DOHH2 (cell line): ENCODE data around the gene GRHPR.
A peak's percentile ranks its signal among the peaks of the same experiment; 100 is the strongest.

Source experiments
- H3F3A ChIP-seq: fragments of 200-600 bp; sonication (generic), shearing (Covaris generic); 2 replicates; pipeline ENCODE4 v1.6.0; 2016; ENCODE audit warnings: antibody characterized with exemption, mild to moderate bottlenecking; ENCODE audit not compliant: control insufficient read depth, insufficient read depth
- H3K27ac ChIP-seq: fragments of 200-600 bp; sonication (generic); 2 replicates; pipeline ENCODE4 v1.5.1; 2014; ENCODE audit warnings: low read depth, mild to moderate bottlenecking, low read length, moderate library complexity
- H3K27me3 ChIP-seq: fragments of 200-600 bp; sonication (generic); 2 replicates; pipeline ENCODE4 v1.6.1; 2014; ENCODE audit warnings: mild to moderate bottlenecking, low read length, mixed read lengths; ENCODE audit not compliant: control insufficient read depth
- H3K36me3 ChIP-seq: fragments of 200-600 bp; sonication (generic); 2 replicates; pipeline ENCODE4 v1.6.1; 2014; ENCODE audit warnings: mild to moderate bottlenecking, low read length, moderate library complexity, mixed read lengths; ENCODE audit not compliant: control insufficient read depth
- H3K4me1 ChIP-seq: fragments of 200-600 bp; sonication (generic); 2 replicates; pipeline ENCODE4 v1.6.1; 2014; ENCODE audit warnings: mild to moderate bottlenecking, low read length, mixed read lengths; ENCODE audit not compliant: control insufficient read depth
- H3K4me2 ChIP-seq: fragments of 200-600 bp; sonication (generic); 2 replicates; pipeline ENCODE4 v1.6.0; 2014; ENCODE audit warnings: mild to moderate bottlenecking, low read length, moderate library complexity
- H3K4me3 ChIP-seq: fragments of 200-600 bp; sonication (generic); 2 replicates; pipeline ENCODE4 v1.5.1; 2014; ENCODE audit warnings: mild to moderate bottlenecking, low read length, mixed read lengths
- H3K79me2 ChIP-seq: fragments of 200-600 bp; sonication (generic); 2 replicates; pipeline ENCODE4 v1.6.1; 2014; ENCODE audit warnings: mild to moderate bottlenecking, low read length, mixed read lengths; ENCODE audit not compliant: control insufficient read depth
- H3K9me2 ChIP-seq: fragments of 200-600 bp; sonication (generic); replicated peaks from 2 replicates; pipeline ENCODE4 v1.6.1; 2014; ENCODE audit warnings: mild to moderate bottlenecking, low read length, mixed read lengths; ENCODE audit not compliant: control insufficient read depth
- H3K9me3 ChIP-seq: fragments of 200-600 bp; sonication (generic); 2 replicates; pipeline ENCODE4 v1.6.1; 2014; ENCODE audit warnings: antibody characterized with exemption, low read length, mixed read lengths; ENCODE audit not compliant: control insufficient read depth, insufficient read depth
- H4K20me1 ChIP-seq: fragments of 200-600 bp; sonication (generic); 2 replicates; pipeline ENCODE4 v1.6.0; 2014; ENCODE audit warnings: low read depth, mild to moderate bottlenecking, antibody characterized with exemption, low read length, moderate library complexity; ENCODE audit not compliant: control insufficient read depth, insufficient read depth
- EZH2phosphoT487 ChIP-seq: fragments of 200-600 bp; sonication (generic); IDR thresholded peaks from 2 replicates; pipeline ENCODE4 v1.6.1; 2017; ENCODE audit warnings: borderline replicate concordance, mild to moderate bottlenecking, antibody characterized with exemption, low read length, moderate library complexity, mixed read lengths
- TF ChIP-seq, protein P1 (sequence below): fragments of 200-600 bp; sonication (generic); IDR thresholded peaks from one replicate; pipeline ENCODE4 v1.5.1; 2014; ENCODE audit warnings: antibody characterized with exemption, mild to moderate bottlenecking, low read depth, low read length; ENCODE audit not compliant: poor library complexity, severe bottlenecking

GRHPR gene

DNA sequence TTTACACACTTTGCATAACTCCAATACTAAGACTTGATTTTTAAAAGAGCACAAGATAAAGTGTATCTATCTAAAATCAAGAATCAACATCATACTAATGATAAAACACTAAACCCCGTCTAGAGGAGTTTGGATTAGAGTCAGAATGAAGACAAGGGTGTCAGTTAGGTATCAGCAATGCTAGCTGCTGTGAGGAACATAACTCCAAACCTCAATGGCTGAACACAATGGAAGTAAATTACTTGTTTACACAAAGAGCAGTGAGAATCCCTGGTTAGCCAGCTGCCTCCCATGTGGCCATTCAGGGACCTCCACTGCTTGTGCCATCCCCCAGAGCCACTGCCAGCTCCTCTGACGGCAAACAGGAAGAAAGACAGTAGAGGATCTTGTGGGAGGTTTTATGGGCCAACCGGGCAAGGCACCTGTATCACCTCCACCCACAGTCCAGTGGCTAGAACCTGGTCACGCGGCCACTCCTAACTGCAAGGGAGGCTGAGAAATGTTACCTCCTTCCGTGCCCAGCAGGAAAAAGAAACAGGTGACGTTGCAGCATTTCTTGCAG, 24.0 kb upstream of the GRHPR start:
- H3K4me2 ChIP-seq: peak overlapping the region; percentile 93
- peaks cover 100% of the 10 kb centered on the region for H3K4me1 ChIP-seq

GRCh38 chr9:37399336-37399735, 23.2 kb upstream of the GRHPR start:
- H3K27me3 ChIP-seq: no peaks in the 10 kb centered on the region
- H4K20me1 ChIP-seq: no peaks in the 10 kb centered on the region
- H3K4me3 ChIP-seq: peak overlapping the region; percentile 71
- H3K27ac ChIP-seq: peak overlapping the region; percentile 93
- H3F3A ChIP-seq: peaks cover 73% of the 10 kb centered on the region
- peaks cover 25% of the 10 kb centered on the region for H3K79me2 ChIP-seq
- TF ChIP-seq, protein P1, sequence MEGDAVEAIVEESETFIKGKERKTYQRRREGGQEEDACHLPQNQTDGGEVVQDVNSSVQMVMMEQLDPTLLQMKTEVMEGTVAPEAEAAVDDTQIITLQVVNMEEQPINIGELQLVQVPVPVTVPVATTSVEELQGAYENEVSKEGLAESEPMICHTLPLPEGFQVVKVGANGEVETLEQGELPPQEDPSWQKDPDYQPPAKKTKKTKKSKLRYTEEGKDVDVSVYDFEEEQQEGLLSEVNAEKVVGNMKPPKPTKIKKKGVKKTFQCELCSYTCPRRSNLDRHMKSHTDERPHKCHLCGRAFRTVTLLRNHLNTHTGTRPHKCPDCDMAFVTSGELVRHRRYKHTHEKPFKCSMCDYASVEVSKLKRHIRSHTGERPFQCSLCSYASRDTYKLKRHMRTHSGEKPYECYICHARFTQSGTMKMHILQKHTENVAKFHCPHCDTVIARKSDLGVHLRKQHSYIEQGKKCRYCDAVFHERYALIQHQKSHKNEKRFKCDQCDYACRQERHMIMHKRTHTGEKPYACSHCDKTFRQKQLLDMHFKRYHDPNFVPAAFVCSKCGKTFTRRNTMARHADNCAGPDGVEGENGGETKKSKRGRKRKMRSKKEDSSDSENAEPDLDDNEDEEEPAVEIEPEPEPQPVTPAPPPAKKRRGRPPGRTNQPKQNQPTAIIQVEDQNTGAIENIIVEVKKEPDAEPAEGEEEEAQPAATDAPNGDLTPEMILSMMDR: no peak
- no peak for TF ChIP-seq EZH2phosphoT487
- H3K36me3 ChIP-seq: peaks cover 22% of the 10 kb centered on the region
- no peaks in the 10 kb centered on the region for H3K9me3 ChIP-seq
- peaks cover 100% of the 10 kb centered on the region for H3K4me1 ChIP-seq
- no peaks in the 10 kb centered on the region for H3K9me2 ChIP-seq
- peak overlapping the region; percentile 93 for H3K4me2 ChIP-seq

More for the DNA sequence above, 24.0 kb upstream of the GRHPR start:
- H3K27me3 ChIP-seq: no peaks in the 10 kb centered on the region
- no peaks in the 10 kb centered on the region for H3K9me2 ChIP-seq
- H3K27ac ChIP-seq: peak overlapping the region; percentile 93
- peaks cover 26% of the 10 kb centered on the region for H3K36me3 ChIP-seq
- TF ChIP-seq, protein P1: no peak
- TF ChIP-seq EZH2phosphoT487: no peak
- H3K79me2 ChIP-seq: peaks cover 22% of the 10 kb centered on the region
- H3K4me3 ChIP-seq: peak overlapping the region; percentile 71
- peaks cover 72% of the 10 kb centered on the region for H3F3A ChIP-seq
- no peaks in the 10 kb centered on the region for H4K20me1 ChIP-seq
- no peaks in the 10 kb centered on the region for H3K9me3 ChIP-seq

DNA sequence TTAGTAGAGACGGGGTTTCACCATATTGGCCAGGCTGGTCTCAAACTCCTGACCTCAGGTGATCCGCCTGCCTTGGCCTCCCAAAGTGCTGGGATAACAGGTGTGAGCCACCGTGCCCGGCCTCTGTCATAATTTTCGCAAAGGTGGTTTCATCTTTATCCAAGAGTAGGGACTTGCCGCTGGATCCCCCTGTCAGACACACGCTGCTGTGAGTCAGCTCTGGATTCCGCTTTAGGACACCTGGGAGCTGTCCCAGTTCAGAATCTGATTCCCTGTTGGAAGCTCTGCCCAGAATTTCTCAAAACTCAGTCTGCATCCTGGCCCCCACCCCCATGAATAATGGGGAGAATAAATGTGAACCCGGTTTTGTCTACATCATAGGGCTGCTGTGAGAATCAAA, 17.9 kb upstream of the GRHPR start:
- Histone ChIP-seq H3F3A (peaks cover 73% of the 10 kb centered on the region), H3K4me2 (peak overlapping the region; percentile 93), H3K4me1 (peaks cover 97% of the 10 kb centered on the region), H3K9me3 (no peaks in the 10 kb centered on the region), H3K79me2 (peaks cover 49% of the 10 kb centered on the region), H3K36me3 (peaks cover 41% of the 10 kb centered on the region), H4K20me1 (no peaks in the 10 kb centered on the region), H3K9me2 (no peaks in the 10 kb centered on the region), H3K4me3 (peak overlapping the region; percentile 78), H3K27ac (peak overlapping the region; percentile 93), H3K27me3 (no peaks in the 10 kb centered on the region)
- no peak for TF ChIP-seq EZH2phosphoT487
- TF ChIP-seq, protein P1: peak; percentile 29
